ENCODE measurements around the gene OR2V2.

Gene OR2V2

DNA sequence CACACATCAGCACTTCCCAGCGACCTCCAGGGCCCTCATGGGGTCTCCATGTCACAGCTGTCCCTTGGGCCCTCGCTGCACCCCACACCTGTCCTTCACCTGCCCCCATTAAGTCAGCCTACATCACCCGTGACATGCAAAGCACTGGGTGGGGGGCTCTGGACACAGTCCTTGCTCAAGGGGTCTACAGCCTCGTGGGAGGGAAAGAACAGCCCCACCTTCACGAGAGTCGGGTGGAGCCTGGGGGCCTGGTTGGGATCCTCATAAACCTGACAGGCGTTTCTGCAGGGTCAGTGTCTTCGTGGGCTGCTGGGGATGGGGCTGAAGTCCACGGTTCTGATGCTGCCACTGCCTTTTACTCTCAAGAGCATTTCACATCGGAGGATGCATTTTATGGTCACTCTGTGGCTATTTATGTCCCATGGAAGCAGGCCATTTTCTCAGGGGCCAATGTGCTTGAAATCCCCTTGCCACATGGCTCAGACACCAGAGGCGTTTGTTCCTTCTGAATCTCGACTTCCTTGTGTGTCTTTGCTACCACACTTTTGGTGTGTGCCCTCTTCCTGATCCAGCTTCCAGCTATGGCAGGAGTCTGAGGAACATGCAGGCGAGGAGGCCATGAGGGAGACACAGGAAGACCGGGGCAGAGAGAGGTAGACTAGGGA, 16.4 kb upstream of the OR2V2 start, which contains the start of gene OR2V1:
Gene OR2V1 (minus strand): TSS at position 338 of the 665 bp plus-strand sequence. CDS start 5,865 bp downstream, outside the sequence.
- no peak for DNase-seq (ENCODE audit: low read depth)

DNA sequence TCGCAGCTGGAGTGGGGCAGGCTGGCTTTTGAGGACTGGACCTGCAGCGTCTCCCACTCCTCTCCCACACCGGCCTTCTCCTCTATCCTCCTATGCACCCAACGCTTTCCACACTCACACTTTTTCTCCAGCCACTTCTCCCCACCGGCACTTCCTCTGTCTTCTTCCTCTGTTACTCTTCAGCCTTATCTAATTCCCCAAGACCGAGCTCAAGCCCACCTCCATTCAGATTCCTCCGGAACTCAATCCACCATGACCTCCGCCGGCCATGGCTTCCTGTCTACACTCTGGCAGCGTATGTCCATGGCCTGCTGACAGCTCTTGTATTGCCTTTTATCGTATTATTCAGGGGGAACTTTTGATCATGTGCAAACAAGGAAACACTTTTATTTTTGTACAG, 15.9 kb upstream of the OR2V2 start:
- in situ Hi-C loops (cut with HindIII; ENCODE audit: low sequenced_read_pairs) = no loop called here
- H3K4me3 ChIP-seq (ENCODE audit: low read depth, low read length) = no peak overlapping the region
- TF ChIP-seq CTCF (IDR thresholded peaks at IDR 0.05; ENCODE audit: low read depth, low read length, missing control alignments) = no peak
- DNase-seq (ENCODE audit: low read depth) = no peak

More for the DNA sequence above, 16.4 kb upstream of the OR2V2 start, which contains the start of gene OR2V1:
- no peak for TF ChIP-seq CTCF (IDR thresholded peaks at IDR 0.05; ENCODE audit: low read depth, low read length, missing control alignments)
- in situ Hi-C loops (cut with HindIII; ENCODE audit: low sequenced_read_pairs) = no loop called here
- H3K4me3 ChIP-seq (ENCODE audit: low read depth, low read length) = no peak within 1 kb of the TSS

- no peak for TF ChIP-seq CTCF (IDR thresholded peaks at IDR 0.05; ENCODE audit: low read depth, low read length, missing control alignments)
- in situ Hi-C loops (cut with HindIII; ENCODE audit: low sequenced_read_pairs) = no loop called here
- H3K4me3 ChIP-seq (ENCODE audit: low read depth, low read length) = no peak overlapping the region
- DNase-seq (ENCODE audit: low read depth) = no peak
Measured at GRCh38 chr5:181133083-181133482, 14.3 kb upstream of the OR2V2 start.

DNA sequence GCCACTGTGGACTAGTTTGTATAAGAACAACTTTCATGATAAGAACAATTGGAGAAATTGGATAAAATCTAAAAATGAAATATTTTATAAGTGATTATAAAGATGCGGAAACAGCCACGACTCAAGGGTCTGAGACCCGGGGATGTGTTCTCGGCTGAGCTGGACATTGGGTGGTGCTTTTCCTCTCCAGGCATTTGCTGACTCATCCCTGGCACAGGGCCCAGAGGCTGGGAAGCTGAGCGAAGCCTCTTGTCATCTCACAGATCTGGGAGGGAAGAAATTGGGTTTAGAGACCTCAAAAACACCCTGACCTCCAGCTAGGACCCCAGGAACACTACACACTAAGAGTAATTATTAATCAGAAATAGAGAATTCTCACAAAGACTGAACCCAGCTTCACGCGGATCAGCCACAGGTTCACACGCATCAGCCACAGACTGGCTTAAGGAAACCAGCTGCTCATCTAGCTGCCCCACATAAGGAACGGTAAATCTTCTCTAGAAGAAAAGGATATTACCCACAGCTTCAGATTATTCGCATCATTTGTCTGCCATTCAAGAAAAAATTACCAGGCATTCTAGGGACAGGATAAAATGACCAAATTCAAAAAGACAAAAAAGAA, 13.7 kb upstream of the OR2V2 start:
- in situ Hi-C loops (cut with HindIII; ENCODE audit: low sequenced_read_pairs) = no loop called here
- TF ChIP-seq CTCF (IDR thresholded peaks at IDR 0.05; ENCODE audit: low read depth, low read length, missing control alignments) = no peak

DNA sequence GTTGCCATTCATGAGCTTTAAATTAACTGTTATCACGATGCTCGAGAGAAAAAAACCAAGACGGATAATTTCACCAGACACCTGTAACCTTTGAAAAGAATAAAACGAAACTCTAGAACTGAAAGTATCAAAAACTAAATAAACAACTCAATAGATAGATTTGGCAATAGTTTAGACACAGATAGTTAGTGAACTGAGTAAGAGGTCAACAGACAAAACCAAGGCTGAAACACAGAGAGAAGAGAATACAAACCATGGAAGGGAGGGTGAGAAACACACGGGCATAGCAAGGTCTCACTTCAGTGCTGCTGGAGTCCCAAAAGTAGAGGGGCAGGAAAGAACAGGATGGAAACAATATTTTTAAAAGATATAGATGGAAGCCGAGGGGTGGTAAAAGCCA, 13.1 kb upstream of the OR2V2 start:
- no peak for TF ChIP-seq CTCF (IDR thresholded peaks at IDR 0.05; ENCODE audit: low read depth, low read length, missing control alignments)
- H3K4me3 ChIP-seq (ENCODE audit: low read depth, low read length) = no peak overlapping the region
- in situ Hi-C loops (cut with HindIII; ENCODE audit: low sequenced_read_pairs) = no loop called here
- no peak for DNase-seq (ENCODE audit: low read depth)

More for the DNA sequence above, 13.7 kb upstream of the OR2V2 start:
- DNase-seq (ENCODE audit: low read depth) = no peak
- no peak overlapping the region for H3K4me3 ChIP-seq (ENCODE audit: low read depth, low read length)

GRCh38 chr5:181136361-181136955, 10.9 kb upstream of the OR2V2 start:
- DNase-seq (ENCODE audit: low read depth) = no peak
- TF ChIP-seq CTCF (IDR thresholded peaks at IDR 0.05; ENCODE audit: low read depth, low read length, missing control alignments) = no peak
- no peak overlapping the region for H3K4me3 ChIP-seq (ENCODE audit: low read depth, low read length)
- in situ Hi-C loops (cut with HindIII; ENCODE audit: low sequenced_read_pairs) = no loop called here
